OCI-M1 (cell line): ENCODE results near the gene DENND1A.

Experiments
- DNase-seq: peaks from one replicate; lab custom pipeline; 2025; lab: John Stamatoyannopoulos, UW

DENND1A gene

DNA sequence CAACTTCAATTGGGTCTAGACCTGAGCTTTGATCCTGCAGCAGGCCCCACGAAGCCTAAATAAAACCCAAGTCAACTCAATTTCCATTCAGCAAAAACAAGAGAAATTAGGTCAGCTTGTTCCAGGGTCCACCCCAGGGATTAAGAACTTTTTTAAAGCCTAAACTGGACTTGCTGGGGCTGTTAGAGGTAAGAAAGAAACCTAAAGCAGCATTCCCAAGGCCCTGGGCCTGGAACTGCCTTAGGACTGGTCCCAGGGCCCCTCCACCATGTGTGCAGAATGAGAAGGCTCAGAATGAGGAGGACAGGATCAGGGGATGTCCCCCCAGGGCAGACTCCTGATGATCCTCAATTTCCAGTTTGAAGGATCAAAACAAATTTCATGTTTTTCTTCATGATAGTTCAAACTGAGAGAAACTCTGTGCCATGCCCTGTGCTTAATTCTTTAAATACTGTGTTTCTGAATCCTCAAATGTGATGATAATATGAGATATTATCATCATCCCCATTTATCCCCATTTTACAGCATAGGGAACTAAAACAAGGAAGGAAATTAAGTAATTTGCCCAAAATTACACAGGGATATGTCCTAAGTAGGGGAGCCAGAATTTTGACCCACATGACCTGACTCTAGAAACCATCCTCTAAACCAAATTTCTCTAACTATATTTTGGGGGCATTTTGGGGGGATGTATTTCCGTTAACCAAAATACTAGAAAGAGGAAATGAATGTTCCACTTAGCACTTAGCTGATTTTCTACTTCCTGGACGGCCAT lies 64.5 kb downstream of the DENND1A start:
- DNase-seq: no peak

DNA sequence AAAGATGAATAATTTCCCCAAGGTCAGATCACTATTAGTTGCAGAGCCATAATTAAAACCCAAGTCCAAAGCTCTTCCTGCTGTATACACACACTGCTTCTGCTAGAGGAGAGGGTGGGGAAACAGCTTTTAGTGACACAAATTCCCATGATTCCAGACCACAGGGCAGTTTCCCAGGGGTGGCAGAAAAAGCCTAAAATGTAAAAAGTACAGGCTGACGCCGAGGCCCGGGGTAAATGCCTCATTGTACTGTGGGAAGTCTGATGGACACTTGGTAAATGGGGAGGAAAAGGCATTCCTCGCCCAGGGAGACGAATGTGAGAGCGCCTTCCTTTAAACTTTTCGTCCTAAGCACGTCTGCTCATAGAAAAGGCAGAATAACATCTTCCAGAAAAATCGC lies 65.7 kb downstream of the DENND1A start:
- DNase-seq: no peak

DNA sequence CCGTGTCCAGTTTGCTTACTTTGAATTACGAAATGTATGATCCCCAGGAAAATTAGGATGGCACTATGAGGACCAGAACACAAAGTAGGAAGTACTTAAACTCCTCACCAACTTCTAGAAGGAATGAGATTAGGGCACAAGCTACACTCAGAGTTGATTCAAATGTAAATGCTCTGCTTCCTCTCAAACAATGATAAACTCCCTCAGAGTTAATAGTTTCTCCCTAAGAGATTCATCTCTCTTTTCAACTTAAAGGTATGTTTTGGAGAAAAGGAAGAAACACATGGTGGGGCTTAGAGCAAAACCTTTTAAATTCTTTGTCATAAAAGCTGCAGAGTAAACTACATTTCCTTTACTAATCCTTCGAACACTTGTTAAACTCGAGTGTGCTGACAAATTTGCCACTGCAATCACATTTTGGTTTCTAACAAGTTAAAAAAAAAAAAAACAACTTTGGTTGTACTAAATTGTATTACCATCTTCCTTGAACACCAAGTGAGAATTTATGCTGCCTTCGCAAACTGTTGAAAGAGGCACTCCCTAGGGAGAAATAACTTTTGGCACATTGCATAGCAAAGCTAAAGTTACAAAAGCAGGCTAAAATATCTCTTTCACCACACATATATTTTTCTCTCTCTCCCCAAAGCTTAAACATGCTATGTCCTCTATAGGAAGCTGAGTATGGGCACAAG lies 66.6 kb downstream of the DENND1A start:
- DNase-seq: no peak

DNA sequence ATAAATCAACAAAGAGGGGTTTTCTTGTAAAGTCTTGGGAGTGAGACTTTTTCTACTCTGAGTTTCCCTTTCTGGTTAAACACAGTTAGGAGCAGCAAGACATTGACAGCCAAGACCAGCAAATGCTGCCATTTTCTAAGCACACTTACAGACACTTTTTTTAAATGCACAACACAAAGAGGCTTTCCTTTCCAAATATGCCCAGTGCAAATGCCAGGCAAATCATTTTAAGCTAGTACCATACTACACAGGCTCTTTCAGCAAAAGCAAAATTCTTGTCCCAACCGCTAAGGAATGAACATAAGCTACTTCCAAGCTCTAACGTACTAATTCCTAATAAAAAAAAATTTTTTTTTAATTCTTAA lies 68.2 kb downstream of the DENND1A start:
- no peak for DNase-seq

DNA sequence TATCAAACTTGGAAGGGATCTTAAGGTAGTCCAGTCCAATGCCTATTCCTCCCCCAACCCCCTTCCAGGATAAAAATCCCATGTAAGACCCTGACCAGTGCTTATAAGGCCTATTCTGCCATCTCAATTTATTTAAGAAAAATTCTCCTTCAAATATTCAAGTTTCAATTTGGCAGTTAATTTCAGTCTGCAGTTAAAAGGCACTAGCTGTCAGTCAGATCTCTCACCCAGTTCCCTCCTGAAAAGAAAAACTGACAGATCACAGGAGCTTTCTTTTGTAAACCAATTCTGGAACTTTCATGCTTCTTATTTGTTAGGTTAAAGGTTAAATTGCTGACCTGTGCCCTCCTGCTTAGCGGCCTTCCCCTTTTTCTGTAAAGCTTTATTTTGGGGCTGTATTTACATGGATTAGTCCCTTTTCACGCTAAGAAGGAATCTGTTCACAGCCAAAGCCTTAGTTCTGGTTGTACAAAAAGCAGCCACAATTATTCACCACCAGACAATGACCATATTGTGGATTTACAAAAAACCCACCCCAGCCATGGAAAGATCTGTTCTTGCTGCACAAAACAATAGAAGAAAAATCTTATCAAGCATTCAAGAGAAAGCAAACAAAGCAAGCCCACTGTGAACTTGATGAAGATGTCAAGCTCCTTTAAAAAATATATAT lies 68.7 kb downstream of the DENND1A start:
- peak; percentile 16 for DNase-seq

DNA sequence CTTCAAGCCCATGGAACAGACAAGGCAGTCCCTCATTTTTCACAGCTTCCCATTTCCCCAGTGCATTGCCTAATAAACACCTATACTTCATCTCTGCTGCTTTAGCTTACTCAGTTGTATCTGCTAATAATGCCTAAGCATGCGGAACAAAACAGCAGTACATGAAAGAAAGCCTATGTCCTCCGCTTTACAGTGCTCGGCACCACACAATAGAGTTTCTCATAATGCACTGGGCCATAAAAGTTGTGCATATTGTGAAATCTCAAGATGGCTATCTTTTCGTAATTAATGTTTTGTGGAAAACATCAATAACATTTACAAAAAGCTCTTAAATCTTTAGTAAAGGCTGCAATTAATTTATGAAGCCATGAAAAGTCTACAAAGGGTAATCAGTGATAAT lies 69.3 kb downstream of the DENND1A start:
- DNase-seq: no peak

DNA sequence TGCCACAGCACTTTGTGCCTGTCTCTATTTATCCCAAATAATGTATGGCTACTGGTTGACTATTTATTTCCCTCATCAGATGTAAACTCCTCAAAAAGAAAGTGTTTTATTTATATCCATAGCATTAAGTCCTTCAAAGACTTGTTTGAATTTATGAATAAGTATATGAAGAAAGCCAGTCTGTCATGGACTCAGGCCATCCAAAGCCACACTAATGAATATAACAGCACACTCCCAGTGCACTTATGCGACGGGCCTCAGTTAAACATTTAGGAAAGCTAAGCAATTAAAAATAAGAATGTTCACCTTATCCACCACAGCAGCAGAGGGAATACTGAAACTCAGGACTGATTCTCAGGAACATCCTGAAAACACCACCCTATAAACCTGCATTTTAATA lies 77.5 kb downstream of the DENND1A start:
- no peak for DNase-seq

DNA sequence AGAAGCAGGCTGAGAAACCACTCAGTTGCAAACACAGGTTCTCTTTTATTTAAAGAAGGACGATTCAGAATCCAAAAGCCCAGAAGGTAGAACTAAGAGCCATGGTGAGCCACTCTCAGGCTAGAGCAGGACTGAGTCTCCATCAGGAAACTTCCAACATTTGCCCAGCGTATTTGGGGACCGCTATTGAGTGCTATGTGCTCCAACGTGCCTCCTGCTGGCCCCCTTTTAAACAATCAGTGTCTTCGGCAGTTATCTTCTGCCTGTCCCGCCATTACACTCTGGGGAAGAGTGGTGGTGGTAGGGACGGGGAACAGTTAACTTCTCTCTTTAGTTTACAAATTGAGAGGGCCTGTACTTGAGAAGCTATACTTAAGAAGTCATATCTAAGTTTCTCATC lies 78.1 kb downstream of the DENND1A start:
- no peak for DNase-seq

DNA sequence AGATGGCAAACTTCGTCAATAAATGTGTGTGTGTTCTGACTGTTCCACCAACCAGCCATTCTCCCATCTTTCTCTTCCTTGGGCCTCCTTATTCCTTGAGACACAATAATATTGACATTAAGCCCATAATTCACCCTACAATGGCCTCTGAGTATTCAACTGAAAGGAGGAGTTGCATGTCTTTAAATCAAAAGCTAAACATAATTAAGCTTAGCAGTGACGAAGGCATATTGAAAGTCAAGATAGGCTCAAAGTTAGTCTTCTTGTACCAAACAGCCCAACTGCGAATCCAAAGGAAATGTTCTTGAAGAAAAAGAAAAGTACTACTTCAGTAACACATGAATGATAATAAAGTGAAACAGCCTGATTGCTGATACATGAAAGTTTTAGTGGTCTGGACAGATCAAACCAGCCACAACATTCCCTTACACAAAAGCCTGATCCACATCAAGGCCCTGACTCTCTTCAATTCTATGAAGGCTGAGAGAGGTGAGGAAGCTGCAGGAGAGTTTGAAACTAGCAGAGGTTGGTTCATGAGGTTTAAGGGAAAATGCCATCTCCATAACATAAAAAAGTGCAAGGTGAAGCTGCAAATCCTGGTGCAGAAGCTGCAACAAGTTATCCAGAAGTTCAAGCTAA lies 81.4 kb downstream of the DENND1A start:
- DNase-seq: no peak

DNA sequence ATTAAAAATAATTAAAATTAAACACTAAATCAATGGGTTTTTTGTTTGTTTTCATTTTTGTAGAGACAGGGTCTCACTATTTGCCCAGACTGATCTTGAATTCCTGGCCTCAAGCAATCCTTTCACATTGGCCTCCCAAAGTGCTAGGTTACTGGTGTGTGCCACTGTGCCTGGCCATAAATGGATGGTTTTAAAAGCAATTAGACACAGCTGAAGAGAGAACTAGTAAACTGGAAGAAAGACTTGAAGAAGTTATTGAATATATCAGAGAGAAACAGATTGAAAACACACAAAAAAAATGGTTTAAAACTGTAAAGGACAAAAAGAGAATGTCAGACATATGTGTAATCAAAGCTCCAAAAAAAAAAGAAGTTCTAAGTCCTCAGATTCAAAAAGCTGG lies 83.0 kb downstream of the DENND1A start:
- no peak for DNase-seq

DNA sequence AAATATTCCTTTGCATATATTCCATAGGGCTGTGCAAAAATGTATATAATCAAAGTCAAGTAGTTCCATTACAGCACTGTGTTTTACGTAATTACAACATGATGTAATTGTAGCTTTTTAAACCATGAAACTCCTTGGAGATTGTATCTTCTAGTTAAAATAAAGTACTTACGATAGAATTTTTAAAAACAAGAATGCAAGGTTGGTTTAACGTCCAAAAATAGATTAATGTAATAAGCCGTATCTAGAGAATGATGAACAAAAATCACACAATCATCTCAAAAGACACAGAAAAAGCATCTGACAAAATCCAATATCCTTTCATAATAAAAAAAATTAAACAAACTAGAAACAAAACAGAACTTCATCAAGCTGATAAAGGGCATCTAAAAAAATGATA lies 86.2 kb downstream of the DENND1A start:
- no peak for DNase-seq

DNA sequence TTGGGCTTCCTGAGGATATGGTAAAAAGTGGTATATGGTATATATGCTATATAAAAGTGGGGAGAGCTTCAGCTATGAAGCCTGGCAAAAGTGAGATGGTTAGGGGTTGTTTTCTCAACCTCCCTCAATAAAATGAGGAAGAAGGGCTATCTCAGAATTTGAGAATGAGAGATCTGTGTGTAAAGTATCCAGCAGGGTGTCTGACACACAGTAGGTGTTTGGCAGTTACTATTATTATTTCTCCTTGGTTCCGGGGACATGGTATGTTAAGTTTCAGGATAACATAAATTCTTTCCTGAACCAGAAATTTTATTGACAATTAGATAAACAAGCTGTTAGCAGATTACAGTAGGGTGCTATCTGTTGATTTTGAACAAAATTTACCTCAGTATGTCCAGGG lies 94.1 kb downstream of the DENND1A start:
- DNase-seq: peak; percentile 54

DNA sequence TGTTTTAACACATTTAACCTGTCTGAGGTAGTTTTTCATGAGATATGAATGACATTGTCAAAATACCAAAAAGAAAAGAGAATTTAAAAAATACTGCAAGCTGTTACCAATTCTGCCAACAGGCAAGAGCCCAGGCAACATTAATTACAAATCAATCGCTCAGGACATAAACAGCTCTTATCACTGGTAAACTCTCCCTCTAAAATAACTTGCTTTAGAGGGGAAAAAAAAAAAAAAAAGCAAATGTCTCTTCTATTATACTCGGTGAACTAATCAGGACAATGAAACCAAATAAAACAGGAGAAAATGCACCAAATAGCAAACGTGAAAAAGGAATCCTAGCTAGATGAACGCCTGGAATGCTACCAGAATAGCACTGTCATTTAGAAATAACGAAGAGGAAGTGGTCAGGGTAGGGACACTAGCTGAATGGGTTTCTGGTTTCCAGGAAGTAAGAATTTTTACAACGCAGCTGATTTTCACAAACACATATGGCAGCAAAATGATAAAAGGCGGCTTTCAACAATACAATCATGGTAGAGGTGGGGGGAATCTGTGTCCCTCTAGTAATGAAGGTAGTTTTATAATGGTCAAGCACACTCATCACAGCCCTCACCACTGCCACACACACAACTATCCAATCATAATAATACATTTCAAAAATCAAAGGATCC lies 94.9 kb downstream of the DENND1A start:
- DNase-seq: peak; percentile 86

DNA sequence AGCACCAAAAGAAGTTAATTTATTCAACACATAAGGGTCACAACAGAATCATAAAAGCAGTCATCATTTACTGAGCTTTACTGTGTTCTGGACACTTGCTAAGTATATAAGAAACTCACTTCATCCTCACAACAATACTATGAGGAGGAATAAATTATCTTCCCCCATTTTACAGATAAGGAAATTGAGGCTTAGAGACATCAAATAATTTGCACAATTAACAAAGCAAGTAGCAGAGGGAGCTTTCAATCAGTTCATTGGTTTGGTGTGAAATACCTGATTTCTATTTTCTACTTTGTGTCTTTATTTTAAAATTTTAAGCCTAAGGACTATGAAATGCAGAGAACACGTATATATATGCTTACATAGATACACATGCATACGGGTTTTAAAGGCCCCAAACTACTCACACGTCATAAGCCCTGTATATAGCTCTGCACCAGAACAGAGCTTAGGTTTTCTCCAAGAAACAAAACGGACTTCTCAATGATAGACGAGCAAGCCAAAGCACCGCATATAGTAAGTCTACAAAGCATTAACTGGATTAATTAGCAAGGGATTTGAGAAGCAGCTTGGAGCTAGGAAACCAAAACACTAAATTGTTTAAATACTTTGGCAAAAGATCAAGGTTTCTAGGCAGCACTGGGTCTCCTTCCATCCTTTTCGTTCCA lies 95.6 kb downstream of the DENND1A start:
- peak; percentile 61 for DNase-seq

DNA sequence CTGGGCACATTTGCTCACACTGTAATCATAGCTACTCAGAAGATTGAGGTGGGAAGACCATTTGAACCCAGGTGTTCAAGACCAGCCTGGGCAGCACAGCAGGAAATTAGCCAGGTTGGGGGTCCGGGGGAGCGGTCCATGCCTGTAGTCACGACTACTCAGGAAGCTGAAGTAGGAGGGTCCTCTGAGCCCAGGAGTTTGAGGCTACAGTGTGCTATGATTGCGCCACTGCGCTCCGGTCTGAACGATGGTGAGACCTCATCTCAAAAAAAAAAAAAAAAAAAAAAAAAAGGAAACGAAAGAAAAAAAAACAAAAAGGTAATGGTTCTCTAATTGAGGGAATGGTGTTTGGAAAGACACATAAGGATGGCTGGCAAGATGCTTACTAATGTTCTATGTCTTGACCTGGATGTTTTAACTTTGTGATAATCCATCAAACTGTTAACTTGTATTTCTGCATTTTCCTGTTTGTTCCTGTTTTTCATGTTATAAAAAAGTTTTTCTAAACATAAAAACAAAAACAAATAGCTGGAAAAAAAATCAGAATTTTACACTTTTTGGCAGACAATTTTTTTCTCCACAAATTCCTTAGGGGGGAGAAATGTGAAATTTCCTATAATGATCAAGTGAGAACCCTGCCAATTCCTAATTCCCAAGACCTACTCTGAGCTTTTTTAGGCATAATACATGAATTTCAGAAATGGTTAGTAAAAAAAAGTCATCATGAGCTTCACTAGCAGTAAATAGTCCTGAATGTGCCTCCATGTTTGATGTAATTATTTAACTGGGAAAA lies 96.9 kb downstream of the DENND1A start:
- no peak for DNase-seq

DNA sequence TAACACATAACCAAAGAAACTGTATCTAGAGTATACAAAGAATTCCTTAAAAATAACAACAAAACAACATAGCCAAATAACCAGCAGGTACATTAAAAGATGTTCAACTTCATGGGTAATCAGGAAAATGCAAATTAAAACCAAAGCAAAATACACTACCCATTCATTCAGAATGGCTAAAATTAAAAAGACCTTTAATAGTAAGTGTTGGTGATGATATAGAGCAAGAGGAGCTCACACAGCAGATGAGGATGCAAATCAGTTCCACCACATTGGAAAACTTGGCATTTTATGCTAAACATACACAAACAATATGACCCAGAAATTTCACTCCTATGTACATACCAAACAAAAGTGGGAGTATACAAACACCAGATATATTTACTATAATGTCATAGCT lies 97.8 kb downstream of the DENND1A start:
- no peak for DNase-seq

DNA sequence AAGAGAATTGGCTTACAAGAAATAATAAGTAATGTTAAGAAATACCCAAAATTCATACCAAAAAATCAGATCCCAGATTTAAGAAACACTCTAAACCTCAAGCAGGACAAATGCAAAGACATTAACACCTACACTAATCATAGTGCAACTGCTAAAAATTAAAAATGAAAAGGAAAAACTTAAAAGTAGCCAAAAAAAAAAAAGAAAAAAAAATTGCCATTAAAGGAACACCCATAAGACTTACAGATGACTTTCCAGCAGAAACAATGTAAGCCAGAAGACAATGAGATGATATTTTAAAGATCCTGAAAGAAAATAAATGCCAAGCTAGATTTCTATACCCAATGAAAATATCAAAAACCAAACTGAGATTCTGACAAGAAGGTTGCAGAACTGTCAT lies 101.5 kb downstream of the DENND1A start:
- peak; percentile 13 for DNase-seq

DNA sequence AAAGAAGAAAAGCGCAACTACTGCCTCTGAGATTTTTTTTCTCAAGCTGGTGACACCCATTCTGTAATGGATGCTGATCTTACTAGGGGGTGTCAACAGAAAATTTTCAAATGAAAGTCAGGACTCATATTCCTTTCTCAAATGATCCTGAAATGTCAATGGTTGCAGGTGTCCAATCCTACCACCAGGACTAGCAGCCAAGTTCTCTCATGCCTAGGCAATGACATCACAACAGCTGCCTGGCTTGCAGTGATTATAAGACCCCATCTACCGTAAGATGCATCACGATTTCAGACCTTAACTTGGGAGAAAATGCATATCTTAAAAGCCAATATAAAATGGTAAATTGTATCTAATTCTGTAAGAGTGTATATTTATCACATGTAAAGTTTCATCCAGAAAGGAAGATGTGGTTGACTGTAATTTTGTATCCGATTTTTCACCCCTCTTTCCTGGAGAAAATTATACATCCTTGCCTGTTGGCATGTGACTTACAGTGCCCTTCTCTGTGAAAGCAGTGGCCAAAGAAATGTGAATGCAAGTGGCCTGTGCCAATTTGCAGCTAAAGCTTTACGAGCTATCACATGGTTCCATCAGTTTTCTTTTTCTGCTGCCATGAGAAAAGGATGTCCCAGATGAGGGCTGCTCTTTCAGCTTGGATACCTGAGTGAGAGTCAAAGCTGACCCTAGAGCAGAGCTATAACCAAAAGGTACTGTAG lies 104.4 kb downstream of the DENND1A start:
- DNase-seq: no peak

DNA sequence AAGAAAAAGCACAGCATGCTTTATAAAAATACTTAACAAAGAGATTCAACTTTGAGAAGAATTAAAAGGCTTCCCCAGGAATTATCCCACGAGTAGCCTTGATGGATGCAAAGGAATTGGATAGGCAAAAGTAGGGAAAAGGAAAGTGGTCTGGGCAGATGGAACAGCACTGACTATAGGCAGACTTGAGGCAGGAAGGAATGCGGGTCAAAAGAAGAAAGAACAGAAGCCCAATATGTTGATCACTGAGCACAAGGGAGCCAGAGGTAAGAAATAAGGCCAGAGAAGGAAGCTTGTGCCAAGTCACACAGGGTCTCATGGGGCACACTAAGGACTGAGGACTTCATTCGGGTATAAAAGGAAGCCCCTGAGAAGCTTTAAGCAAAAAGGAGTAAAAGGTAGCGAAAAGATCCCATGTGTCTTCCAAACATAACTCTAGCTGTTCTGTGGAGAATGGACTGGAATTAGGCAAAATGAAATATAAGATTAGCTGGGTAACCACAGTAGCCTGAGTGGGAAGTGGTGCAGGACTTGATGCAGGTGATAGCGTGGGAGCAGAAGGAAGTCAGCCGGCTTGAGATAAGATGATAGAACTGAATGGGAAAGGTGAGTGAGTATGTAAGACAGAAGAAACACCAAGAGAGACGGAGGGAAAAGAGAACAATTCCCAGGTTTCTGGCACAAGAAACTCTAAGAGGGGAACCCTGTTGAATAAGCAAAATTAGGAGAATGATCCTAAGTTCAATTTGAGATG lies 106.6 kb downstream of the DENND1A start:
- peak; percentile 27 for DNase-seq
